Retinal pigment epithelial cell (primary cell): Measurements from ENCODE around the gene PIGH.

Source experiments
- DNase-seq: peaks from one replicate; pipeline ENCODE4 v3.0.0-alpha.2; 2010; ENCODE audit warnings: low read depth
- H3K4me3 ChIP-seq: 2 replicates; pipeline ENCODE4 v1.5.1; 2011; ENCODE audit warnings: mild to moderate bottlenecking, low read length, control low read depth, moderate library complexity
- TF ChIP-seq, protein P1 (sequence below): conservative IDR thresholded peaks from 2 replicates; pipeline ENCODE4 v1.5.1; 2011; ENCODE audit warnings: low read depth, low read length, control low read depth, inconsistent platforms

The PIGH gene

DNA sequence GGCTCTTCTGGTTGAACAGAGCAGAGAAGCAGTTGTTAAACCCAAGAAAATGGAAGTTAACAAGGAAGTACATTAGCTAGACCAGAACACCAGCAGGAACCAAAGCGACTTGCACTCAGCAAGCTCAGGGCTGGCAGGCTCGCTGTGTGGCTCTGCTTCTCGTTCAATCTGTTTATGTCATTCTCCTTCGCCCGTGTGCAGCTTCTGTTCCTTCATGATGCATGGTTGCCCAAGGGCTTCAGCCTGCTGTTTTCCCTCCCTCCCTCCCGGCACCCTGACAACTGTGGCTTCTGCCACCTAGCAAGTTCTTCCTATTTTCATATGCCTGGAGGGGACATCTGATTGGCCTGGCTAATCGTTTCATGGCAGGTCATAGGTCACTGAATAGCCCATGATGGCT lies 25.3 kb downstream of the PIGH start:
- TF ChIP-seq, protein P1, sequence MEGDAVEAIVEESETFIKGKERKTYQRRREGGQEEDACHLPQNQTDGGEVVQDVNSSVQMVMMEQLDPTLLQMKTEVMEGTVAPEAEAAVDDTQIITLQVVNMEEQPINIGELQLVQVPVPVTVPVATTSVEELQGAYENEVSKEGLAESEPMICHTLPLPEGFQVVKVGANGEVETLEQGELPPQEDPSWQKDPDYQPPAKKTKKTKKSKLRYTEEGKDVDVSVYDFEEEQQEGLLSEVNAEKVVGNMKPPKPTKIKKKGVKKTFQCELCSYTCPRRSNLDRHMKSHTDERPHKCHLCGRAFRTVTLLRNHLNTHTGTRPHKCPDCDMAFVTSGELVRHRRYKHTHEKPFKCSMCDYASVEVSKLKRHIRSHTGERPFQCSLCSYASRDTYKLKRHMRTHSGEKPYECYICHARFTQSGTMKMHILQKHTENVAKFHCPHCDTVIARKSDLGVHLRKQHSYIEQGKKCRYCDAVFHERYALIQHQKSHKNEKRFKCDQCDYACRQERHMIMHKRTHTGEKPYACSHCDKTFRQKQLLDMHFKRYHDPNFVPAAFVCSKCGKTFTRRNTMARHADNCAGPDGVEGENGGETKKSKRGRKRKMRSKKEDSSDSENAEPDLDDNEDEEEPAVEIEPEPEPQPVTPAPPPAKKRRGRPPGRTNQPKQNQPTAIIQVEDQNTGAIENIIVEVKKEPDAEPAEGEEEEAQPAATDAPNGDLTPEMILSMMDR = no peak
- no peak for DNase-seq
- no peak overlapping the region for H3K4me3 ChIP-seq

DNA sequence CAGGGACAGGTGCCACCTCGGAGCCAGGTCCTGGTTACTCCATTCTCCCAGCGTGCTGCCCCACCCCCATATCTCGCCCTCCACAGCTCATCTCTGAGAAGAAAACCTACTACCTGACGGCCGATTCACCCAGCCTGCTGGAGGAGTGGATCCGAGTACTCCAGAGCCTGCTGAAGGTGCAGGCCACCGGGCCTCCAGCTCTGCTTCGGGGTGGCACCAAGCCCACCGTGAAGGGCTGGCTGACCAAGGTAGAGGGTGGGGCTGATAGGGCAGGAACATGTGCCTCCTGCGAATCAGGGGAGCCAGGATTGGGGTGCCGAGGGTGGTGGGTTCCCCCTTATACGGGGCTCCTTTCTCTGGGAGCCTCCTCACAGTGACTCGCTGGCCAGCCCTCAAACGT lies 25.9 kb downstream of the PIGH start:
- no peak overlapping the region for H3K4me3 ChIP-seq
- TF ChIP-seq, protein P1 = no peak
- DNase-seq = no peak

DNA sequence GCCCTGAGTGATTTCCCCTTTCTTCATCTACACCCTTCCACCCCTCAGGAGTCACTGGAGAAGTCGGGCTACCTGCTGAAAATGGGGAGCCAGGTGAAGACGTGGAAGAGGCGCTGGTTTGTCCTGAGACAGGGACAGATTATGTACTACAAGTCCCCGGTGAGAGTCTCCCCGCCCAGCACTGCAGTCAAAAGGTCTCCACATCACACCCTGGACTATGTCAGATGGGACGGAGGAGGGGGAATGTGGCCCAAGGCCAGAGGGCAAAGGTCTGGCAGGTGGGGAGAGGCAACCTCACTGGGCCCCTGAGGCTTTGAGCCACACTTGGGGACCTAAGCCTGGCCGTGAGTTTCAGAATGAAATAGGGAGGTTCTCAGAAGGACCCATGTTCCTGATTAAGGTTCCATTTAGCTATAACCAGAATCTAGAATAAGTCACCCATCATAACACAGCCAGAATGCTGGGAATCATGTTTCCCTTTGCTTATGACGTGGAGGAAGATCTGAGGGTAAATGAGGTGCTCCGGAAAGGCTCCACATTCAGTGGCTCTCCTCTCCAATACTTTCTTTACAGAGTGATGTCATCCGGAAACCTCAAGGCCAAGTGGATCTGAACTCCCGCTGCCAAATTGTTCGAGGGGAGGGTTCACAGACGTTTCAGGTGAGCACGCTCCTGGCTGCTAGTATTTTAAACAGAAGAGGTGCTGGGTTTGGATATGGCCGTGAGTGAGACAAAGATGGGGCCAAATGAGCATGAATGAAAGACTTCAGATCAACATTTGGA lies 26.6 kb downstream of the PIGH start:
- H3K4me3 ChIP-seq = no peak overlapping the region
- TF ChIP-seq, protein P1 = no peak
- DNase-seq = no peak

DNA sequence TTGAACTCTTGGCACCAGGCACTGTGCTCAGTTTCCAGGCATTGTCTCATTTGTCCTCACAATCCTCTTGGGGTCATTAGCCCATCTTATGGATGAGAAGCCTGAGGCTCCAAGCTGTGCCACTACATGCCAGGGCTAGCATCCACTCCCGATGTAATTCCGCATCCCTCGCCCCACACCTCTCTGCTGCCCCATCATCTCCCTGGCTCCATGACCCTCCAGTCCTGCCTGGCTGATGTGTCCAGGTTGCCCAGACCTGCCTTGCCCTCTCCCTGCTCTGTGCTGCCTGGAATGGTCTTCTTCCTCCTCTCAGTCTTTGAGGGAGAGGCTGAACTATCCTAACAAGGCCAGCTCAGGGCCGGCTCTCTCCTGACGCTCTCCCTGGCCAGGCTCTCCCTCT lies 27.5 kb downstream of the PIGH start:
- H3K4me3 ChIP-seq = no peak overlapping the region
- DNase-seq = no peak
- TF ChIP-seq, protein P1 = no peak

DNA sequence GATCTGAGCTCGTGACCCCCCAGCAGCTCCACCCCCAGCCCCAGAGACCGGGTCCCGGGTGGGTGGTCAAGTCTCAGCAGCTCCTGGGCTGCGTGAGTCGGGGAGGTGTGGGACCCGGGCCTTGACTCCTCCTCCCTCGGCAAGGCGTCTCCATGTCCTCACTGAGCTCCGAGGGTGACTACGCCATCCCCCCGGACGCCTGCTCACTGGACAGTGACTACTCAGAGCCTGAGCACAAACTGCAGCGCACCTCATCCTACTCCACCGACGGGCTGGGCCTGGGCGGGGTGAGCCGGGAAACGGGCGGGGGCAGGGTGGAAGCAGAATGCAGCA lies 28.1 kb downstream of the PIGH start:
- TF ChIP-seq, protein P1 = no peak
- DNase-seq = no peak

DNA sequence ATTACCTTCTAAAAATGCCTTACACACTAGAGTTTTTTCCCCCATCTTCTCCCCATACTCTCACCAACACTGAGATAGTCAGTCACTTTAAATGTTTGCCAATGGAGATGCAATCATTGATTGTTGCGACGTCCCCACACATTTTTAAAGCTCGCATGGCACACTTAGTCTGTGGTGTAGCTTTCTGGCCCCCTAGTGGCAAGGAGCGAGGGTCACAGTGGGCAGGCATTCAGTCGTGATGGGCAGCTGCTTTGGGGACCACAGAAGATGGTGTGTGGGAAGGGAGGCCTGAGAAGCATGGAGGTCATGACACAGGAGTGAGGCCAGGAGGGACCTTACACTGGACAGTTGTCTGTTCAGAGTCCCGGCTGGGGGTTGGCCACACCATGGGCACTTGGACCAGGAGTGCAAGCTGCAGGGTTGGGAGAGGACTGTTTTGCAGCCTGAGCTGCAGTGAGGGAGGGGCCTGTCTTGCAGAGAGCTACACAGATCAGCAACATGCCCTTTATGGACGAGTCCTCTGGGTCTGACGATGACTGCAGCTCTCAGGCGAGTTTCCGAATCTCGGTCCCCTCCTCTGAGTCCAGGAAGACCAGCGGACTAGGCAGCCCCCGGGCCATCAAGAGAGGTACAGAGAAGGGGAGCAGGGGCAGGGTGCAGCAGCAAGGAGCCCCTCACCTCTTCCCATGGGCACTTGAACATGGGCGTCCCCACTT lies 28.6 kb downstream of the PIGH start:
- TF ChIP-seq, protein P1 = peak; percentile 96
- no peak for DNase-seq

More for the DNA sequence above, 28.1 kb downstream of the PIGH start:
- no peak overlapping the region for H3K4me3 ChIP-seq

DNA sequence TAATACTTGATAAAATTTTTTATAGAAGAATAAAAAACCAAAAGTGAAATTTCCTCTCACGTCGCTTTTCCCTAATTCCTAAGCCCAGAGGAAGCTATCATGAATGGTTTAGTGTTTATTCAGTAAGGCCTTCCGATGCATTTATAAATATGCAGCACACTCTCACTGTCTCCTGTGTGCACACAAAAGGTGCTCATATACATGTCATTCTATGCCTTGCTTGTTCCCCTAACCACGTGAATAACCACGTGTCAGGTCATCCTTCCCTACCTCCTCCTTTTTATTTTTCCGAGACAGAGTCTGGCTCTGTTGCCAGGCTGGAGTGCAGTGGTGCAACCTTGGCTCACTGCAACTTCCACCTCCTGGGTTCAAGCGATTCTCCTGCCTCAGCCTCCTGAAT lies 29.6 kb downstream of the PIGH start:
- TF ChIP-seq, protein P1 = no peak
- H3K4me3 ChIP-seq = no peak overlapping the region
- DNase-seq = no peak

More for the DNA sequence above, 28.6 kb downstream of the PIGH start:
- no peak overlapping the region for H3K4me3 ChIP-seq
